ENCODE measurements around the gene GXYLT1. TPM values are rescaled to one million over a fixed set of nuclear protein-coding genes. Genes with fewer than 3 reads are reported as not detected.

GXYLT1 gene
- total and polyA plus RNA-seq, 2 of the 13 experiments (the other 11 are each of a cell fraction or from before 2014, with no cell fraction given), result 7.8 to 17.0 TPM

DNA sequence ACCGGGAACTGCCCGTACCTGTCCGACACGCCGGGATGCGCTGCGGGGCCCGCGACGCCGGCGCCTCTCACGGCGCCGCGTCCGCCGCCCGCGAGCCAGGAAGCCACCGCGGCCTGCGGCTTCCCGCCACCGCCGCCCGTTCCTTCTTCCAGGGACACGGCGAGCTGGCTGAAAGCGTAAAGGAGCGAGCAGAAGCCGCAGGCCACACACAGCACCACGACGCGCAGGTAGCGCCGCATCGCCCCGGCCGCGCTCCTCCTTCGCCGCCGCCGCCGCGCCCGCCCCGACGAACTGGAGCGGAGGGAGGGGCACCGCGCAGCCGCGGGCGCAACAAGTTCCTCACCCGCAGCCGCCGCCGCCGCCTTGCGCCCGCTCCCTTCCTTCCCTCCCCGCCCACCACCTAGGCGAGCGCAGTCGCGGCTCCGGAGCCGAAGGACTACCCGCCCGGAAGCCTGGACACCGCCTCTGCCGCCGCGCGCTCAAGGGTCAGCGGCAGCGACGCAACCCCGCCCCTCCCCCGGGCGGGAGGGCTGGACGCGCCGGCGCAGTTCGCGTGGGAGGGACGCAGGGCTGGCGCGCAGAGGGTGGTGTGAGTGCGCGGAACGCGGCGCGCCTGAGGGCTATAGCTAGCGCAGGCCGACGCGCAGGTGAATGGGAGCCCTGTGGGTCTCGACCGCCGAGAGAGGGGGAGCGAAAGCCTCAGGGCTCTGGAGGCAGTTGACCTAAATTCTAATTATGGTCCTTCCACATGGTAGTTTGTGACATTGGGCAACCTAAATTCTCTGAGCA, at the start of gene GXYLT1 (continued):
- TF ChIP-seq, protein P1, sequence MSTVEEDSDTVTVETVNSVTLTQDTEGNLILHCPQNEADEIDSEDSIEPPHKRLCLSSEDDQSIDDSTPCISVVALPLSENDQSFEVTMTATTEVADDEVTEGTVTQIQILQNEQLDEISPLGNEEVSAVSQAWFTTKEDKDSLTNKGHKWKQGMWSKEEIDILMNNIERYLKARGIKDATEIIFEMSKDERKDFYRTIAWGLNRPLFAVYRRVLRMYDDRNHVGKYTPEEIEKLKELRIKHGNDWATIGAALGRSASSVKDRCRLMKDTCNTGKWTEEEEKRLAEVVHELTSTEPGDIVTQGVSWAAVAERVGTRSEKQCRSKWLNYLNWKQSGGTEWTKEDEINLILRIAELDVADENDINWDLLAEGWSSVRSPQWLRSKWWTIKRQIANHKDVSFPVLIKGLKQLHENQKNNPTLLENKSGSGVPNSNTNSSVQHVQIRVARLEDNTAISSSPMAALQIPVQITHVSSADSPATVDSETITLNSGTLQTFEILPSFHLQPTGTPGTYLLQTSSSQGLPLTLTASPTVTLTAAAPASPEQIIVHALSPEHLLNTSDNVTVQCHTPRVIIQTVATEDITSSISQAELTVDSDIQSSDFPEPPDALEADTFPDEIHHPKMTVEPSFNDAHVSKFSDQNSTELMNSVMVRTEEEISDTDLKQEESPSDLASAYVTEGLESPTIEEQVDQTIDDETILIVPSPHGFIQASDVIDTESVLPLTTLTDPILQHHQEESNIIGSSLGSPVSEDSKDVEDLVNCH (CRISPR knock-in tag; IDR thresholded peaks at IDR 0.05), result no peak
- TF ChIP-seq CBX1 (IDR thresholded peaks at IDR 0.05; ENCODE audit: low read depth) (peak; percentile 91), SRSF4 (IDR thresholded peaks at IDR 0.05; ENCODE audit: low read depth, low read length, poor library complexity, severe bottlenecking) (no peak), ZBTB38 (CRISPR knock-in tag; IDR thresholded peaks at IDR 0.05) (peak; percentile 87), ZNF777 (CRISPR knock-in tag; IDR thresholded peaks at IDR 0.05) (peak; percentile 96), ZSCAN12 (CRISPR knock-in tag; IDR thresholded peaks at IDR 0.05) (peak; percentile 84; the same call in 1 of the 2 replicates), ZNF883 (CRISPR knock-in tag; IDR thresholded peaks at IDR 0.05; ENCODE audit: not compliant biosample characterization) (peak; percentile 90), ZNF496 (CRISPR knock-in tag; IDR thresholded peaks at IDR 0.05; ENCODE audit: insufficient replicate concordance) (no peak), SNRNP70 (IDR thresholded peaks at IDR 0.05; ENCODE audit: low read depth, low read length) (no peak), SRF (IDR thresholded peaks at IDR 0.05; ENCODE audit: low read depth, low read length) (no peak), MAFK (conservative IDR thresholded peaks at IDR 0.05 in 1 of 2, IDR thresholded peaks at IDR 0.05 in 1 of 2; ENCODE audit: low read length in 2 of 2) (no peak), ADNP (CRISPR knock-in tag; IDR thresholded peaks at IDR 0.05) (no peak), PCBP1 (IDR thresholded peaks at IDR 0.05; ENCODE audit: borderline replicate concordance, low read depth, low read length) (no peak), ZFP62 (CRISPR knock-in tag; IDR thresholded peaks at IDR 0.05) (no peak), NPAS2 (CRISPR knock-in tag; IDR thresholded peaks at IDR 0.05; ENCODE audit: borderline replicate concordance) (no peak), NFYC (CRISPR knock-in tag; IDR thresholded peaks at IDR 0.05) (0 out of 2 replicates have a peak, but pooled peaks have one; percentile 20), ZNF205 (CRISPR knock-in tag; IDR thresholded peaks at IDR 0.05) (0 out of 2 replicates have a peak, but pooled peaks have one; percentile 27), TCF12 (IDR thresholded peaks at IDR 0.05) (no peak), TCF12 (CRISPR knock-in tag; IDR thresholded peaks at IDR 0.05) (peak; percentile 70; the same call in 1 of the 2 replicates), DNMT1 (CRISPR knock-in tag; IDR thresholded peaks at IDR 0.05) (0 out of 2 replicates have a peak, but pooled peaks have one; percentile 24), SP1 (IDR thresholded peaks at IDR 0.05) (no peak), SP1 (CRISPR knock-in tag; IDR thresholded peaks at IDR 0.05) (peak; percentile 76), GRHL1 (CRISPR knock-in tag; conservative IDR thresholded peaks at IDR 0.05) (no peak), ZNF260 (CRISPR knock-in tag; IDR thresholded peaks at IDR 0.05; ENCODE audit: borderline replicate concordance, low read depth) (no peak)
- TF ChIP-seq, protein P2, sequence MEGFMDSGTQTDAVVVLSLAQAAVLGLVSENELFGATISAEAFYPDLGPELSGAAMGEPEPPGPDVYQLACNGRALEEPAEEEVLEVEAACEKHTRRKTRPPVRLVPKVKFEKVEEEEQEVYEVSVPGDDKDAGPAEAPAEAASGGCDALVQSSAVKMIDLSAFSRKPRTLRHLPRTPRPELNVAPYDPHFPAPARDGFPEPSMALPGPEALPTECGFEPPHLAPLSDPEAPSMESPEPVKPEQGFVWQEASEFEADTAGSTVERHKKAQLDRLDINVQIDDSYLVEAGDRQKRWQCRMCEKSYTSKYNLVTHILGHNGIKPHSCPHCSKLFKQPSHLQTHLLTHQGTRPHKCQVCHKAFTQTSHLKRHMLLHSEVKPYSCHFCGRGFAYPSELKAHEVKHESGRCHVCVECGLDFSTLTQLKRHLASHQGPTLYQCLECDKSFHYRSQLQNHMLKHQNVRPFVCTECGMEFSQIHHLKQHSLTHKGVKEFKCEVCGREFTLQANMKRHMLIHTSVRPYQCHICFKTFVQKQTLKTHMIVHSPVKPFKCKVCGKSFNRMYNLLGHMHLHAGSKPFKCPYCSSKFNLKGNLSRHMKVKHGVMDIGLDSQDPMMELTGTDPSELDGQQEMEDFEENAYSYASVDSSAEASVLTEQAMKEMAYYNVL (CRISPR knock-in tag; IDR thresholded peaks at IDR 0.05; ENCODE audit: borderline replicate concordance), result no peak

Data from HepG2 (cell line).